HG02981 (cell line): ENCODE data around the gene GLRA3.

ENCODE experiments used
- ATAC-seq: cut with Tn5 transposase; IDR thresholded peaks from one replicate; pipeline ENCODE4 v1.9.1; 2021; ENCODE audit warnings: mild to moderate bottlenecking, moderate library complexity; ENCODE audit not compliant: unreplicated experiment

Gene GLRA3

GRCh38 chr4:174607792-174608191, 221.3 kb downstream of the GLRA3 start:
- no peak for ATAC-seq

- ATAC-seq: no peak
Observed at GRCh38 chr4:174604198-174604597, 224.8 kb downstream of the GLRA3 start.

DNA sequence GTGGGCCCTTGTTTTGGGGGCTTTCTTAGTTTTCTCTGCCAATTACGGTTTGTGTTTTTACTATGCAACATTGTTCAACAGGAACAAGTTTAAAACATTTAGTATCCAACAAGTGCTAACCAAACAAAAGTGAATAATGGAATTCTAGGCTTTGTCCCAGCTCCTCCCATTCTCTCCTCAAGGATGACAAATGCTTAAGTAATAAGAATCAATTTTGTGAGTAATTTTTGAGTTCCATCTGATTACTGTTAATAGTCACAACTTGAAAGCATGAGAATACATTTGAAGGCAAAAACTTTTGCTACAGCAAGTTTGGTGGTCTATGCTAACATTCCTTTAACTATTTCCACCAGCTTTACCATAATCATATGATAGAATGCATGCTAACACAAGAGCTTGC, 228.7 kb downstream of the GLRA3 start:
- no peak for ATAC-seq

DNA sequence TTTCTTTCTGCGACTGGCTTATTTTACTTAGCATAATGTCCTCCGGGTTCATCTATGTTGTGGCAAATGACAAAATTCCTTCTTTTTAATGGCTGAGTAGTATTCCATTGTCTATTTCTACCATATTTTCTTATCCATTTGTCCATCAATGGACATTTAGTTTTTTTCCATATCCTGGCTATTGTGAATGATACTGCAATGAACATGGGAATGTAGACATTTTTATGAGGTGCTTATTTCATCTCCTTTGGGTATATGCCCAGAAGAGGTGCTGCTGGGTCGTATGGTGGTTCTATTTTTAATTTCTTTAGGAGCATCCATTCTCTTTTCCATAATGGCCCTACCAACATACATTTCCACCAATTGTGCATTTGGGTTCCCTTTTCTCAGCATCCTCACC, 230.2 kb downstream of the GLRA3 start:
- ATAC-seq: no peak

- ATAC-seq: no peak
Observed at GRCh38 chr4:174596513-174596912, 232.5 kb downstream of the GLRA3 start.

DNA sequence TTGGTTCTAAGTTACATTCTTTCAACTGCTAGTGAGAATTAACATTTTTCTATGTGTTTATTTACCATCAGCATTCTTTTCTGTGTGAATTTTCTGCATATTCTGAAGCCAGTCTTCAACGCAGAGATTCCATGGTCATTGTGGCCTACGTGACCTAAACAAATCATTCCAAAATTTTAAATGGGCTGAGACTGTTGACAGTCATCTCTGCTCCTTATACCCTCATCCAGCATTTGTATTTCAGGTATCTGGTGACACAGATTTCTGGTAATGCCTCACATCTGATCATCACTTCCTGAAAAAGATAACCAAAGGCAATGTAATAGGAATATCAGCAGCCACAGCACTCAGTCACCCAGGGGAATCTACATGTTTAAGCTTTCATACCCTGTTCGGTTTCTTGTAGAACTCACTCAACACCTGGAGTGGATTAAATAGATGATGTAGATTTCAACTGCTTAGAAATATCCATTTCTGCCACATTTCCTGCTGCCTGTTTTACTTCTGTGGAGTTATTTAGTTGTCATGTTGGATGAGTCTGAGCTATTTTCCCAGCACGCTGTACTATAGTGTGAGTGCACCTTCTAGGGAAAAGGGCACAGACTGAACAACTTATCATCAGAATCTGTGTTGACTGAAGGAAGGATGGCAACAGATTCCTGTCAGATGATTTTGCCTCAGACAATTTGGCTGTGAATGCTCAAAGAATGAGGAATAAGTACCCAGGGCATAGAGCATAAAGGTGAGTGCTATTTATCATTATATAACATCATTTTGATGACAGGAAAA, 233.7 kb downstream of the GLRA3 start:
- ATAC-seq: no peak

DNA sequence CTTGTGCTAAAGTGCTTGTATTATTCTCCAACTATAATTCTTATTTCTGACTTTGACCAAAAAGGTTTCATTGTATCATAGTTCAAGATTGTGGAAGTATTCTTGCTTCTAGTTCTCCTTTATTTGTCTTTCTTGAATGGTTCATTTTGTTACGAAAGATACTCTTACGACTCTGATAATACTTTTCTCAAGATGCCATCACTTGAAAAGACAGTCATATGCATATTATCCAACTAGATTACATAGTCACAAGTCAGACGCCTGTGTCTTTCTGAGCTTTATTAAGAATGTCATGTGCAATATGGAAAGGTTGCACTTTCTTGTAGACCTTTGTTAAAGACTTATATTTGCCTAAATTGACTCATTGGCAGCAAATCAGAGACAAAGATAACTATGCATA, 235.3 kb downstream of the GLRA3 start:
- no peak for ATAC-seq

GRCh38 chr4:174592985-174593335, 236.1 kb downstream of the GLRA3 start:
- ATAC-seq: no peak

- ATAC-seq: no peak
Observed at GRCh38 chr4:174592256-174592984, 236.6 kb downstream of the GLRA3 start.

DNA sequence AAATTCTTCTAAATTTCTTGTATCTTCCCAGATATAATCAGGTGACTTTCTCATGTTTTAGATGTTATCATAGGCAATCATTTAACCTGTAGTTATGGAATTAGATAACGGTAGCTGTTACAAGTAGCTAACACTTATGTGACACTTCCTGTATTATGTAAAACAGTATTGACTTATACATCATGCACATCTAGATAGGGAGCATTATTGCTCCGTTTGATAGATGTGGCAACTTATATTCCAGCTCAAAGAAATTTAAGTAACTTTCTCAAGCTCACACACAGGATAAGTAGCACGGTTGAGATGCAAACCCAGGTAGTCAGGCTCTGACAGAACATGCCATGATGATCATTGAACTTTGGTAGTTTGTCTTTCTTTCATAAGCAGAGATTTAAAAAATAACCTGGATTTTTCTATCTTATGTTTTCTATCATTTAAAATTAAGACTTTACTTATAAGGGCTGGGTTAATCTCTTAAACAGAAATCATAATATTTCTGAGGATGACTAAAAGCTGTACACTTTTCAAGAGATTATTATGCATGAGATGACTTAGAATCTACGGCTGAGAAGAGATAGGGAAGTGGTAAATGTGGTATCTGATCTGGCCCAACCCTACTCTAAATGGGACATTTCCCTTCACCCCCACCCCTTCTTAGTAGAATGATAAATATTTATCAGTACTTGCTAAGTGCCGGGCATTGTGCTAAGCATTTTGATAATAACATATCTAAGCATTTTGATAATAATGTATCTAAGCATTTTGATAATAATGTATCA, 237.6 kb downstream of the GLRA3 start:
- peak; percentile 91 for ATAC-seq

DNA sequence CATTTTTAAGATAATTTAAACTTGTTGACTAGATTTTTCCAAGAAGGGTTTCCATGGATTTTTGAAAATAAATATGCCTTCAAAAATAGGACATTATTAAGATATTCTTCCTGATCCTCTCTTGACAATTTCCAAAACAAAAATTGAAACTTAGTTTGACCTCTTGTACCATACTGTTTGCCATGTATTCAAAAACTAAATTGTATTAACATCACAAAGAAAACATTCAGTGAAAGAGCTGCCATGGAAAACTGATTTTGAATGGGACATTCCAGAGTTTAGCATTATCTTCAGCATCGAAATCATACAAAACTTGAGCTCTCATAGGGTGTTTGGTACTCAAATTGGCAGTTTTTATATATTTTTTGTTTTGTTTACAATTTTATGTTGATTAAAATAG, 238.7 kb downstream of the GLRA3 start:
- no peak for ATAC-seq
